Measurements from ENCODE around the gene HIVEP1.
"Not testable (repeated sequence)": the region's sequence is repeated elsewhere in the genome, so short reads cannot be mapped to it uniquely, and the experiment has no call there.

HIVEP1 gene

DNA sequence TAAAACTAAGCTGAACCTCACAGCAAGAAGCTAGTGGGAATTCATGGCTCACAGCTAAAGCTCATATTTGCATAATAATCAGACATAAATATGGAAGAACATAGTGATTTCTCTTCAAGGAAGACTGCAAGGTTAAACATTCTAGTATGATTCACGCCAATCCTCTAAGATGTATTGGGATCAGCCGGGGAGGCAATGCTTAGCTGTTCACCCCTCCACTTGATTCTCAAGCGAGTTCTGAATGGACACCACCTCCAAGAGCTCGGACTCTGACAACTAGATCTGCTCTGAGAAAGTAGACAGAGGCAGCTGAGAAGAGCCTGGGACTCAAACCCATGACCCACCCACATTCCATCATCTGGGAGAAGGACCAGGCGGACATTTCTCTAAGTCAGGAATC lies 159.6 kb downstream of the HIVEP1 start:
- no peak overlapping the region for H3K4me3 ChIP-seq (ENCODE audit: low read depth, low read length)
- DNase-seq (ENCODE audit: low read depth, low spot score): no peak
- CTCF ChIA-PET: interaction anchor here (0.8 to 1.0 kb wide), 2 partner anchors 12 to 118 kb away, joined by 3 to 4 read pairs; no protein-coding TSS in a partner anchor
- POLR2A ChIA-PET: no interaction called here
- no peak for TF ChIP-seq CTCF (IDR thresholded peaks at IDR 0.05; ENCODE audit: insufficient read depth, low read length, missing control alignments)

- CTCF ChIA-PET: interaction anchor here (0.6 to 0.8 kb wide), 2 partner anchors 13 to 80 kb away, joined by 3 to 4 read pairs; no protein-coding TSS in a partner anchor
- H3K4me3 ChIP-seq (ENCODE audit: low read depth, low read length): no peak overlapping the region
- POLR2A ChIA-PET: no interaction called here
- TF ChIP-seq CTCF (IDR thresholded peaks at IDR 0.05; ENCODE audit: insufficient read depth, low read length, missing control alignments): no peak
- no peak for DNase-seq (ENCODE audit: low read depth, low spot score)
These were observed 160.5 kb downstream of the HIVEP1 start for GRCh38 chr6:12172572-12172971.

GRCh38 chr6:12173181-12173580 lies 161.1 kb downstream of the HIVEP1 start:
- CTCF ChIA-PET: no interaction called here
- POLR2A ChIA-PET: no interaction called here
- no peak for TF ChIP-seq CTCF (IDR thresholded peaks at IDR 0.05; ENCODE audit: insufficient read depth, low read length, missing control alignments)
- H3K4me3 ChIP-seq (ENCODE audit: low read depth, low read length): no peak overlapping the region
- DNase-seq (ENCODE audit: low read depth, low spot score): no peak

DNA sequence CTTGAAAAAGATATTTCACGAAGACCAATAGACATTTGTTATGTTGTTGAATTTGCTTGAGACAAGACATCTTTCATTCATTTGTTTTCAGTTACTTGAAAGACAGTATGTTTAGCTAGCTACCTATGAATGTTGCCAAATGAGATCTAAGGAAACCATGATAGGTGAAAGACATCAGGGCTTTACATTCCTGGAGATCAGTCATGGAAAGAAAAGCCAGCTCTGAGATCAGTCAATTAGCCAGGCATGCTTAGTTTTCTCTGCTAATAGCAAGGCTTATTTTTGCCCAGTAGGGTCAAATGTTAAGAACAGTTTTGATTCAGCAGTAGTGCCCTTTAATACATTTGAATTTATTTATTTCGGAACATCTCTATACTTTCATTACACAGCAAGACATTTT lies 161.5 kb downstream of the HIVEP1 start:
- CTCF ChIA-PET: no interaction called here
- TF ChIP-seq CTCF (IDR thresholded peaks at IDR 0.05; ENCODE audit: insufficient read depth, low read length, missing control alignments): no peak
- POLR2A ChIA-PET: no interaction called here
- no peak overlapping the region for H3K4me3 ChIP-seq (ENCODE audit: low read depth, low read length)
- no peak for DNase-seq (ENCODE audit: low read depth, low spot score)

GRCh38 chr6:12174878-12175277 lies 162.8 kb downstream of the HIVEP1 start:
- TF ChIP-seq CTCF (IDR thresholded peaks at IDR 0.05; ENCODE audit: insufficient read depth, low read length, missing control alignments): no peak
- DNase-seq (ENCODE audit: low read depth, low spot score): no peak
- POLR2A ChIA-PET: no interaction called here
- H3K4me3 ChIP-seq (ENCODE audit: low read depth, low read length): no peak overlapping the region
- CTCF ChIA-PET: interaction anchor here (1.4 kb wide), 1 partner anchor 12 kb away, joined by 3 read pairs; no protein-coding TSS in a partner anchor

DNA sequence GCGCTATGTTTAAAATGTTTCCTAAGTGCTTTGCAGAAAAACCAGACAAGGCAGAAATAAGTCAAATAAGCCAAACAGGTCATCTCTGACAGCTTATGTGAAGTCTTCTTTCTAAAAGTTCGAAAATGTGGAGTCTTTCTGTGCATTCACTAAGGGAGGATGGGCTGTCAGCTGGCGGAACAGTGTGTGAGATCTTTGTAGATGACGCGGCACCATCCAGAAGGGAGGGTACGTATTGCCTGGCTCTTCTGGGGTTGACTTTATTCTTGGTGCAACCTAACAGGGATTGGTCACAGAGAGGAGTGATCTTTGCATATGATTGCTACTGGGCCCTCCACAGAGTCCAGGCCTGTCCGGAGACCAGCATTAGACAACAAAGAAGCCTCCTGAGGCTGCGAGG lies 163.5 kb downstream of the HIVEP1 start:
- no peak for TF ChIP-seq CTCF (IDR thresholded peaks at IDR 0.05; ENCODE audit: insufficient read depth, low read length, missing control alignments)
- no peak overlapping the region for H3K4me3 ChIP-seq (ENCODE audit: low read depth, low read length)
- DNase-seq (ENCODE audit: low read depth, low spot score): no peak
- POLR2A ChIA-PET: no interaction called here
- CTCF ChIA-PET: interaction anchor here (1.4 kb wide), 1 partner anchor 13 kb away, joined by 3 read pairs; no protein-coding TSS in a partner anchor

DNA sequence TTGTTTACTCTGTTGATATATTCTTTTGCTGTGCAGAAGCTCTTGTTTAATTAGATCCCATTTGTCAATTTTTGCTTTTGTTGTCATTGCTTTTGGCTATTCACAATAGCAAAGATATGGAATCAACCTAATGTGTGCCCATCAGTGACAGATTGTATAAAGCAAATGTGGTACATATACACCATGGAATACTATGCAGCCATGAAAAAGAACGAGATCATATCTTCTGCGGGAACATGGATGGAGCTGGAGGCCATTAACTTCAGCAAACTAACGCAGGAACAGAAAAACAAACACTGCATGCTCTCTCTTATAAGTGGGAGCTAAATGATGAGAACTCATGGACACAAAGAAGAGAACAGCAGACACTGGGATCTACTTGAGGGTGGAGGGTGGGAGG lies 164.7 kb downstream of the HIVEP1 start:
- DNase-seq (ENCODE audit: low read depth, low spot score); CTCF ChIA-PET; POLR2A ChIA-PET; H3K4me3 ChIP-seq (ENCODE audit: low read depth, low read length): not testable (repeated sequence)
